ENCODE results near the gene TAS2R7.

- TF ChIP-seq, protein P1, sequence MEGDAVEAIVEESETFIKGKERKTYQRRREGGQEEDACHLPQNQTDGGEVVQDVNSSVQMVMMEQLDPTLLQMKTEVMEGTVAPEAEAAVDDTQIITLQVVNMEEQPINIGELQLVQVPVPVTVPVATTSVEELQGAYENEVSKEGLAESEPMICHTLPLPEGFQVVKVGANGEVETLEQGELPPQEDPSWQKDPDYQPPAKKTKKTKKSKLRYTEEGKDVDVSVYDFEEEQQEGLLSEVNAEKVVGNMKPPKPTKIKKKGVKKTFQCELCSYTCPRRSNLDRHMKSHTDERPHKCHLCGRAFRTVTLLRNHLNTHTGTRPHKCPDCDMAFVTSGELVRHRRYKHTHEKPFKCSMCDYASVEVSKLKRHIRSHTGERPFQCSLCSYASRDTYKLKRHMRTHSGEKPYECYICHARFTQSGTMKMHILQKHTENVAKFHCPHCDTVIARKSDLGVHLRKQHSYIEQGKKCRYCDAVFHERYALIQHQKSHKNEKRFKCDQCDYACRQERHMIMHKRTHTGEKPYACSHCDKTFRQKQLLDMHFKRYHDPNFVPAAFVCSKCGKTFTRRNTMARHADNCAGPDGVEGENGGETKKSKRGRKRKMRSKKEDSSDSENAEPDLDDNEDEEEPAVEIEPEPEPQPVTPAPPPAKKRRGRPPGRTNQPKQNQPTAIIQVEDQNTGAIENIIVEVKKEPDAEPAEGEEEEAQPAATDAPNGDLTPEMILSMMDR (IDR thresholded peaks at IDR 0.05), result no peak
- no peak for TF ChIP-seq EP300 (IDR thresholded peaks at IDR 0.05)
Observed at GRCh38 chr12:10794222-10794621, 8.2 kb downstream of the TAS2R7 start.

All from esophagus muscularis mucosa (tissue), 3 donors.